HG02623 (cell line): ENCODE results near the gene SCFD2.

Source experiments
- ATAC-seq: cut with Tn5 transposase; IDR thresholded peaks from one replicate; pipeline ENCODE4 v1.9.1; 2021; ENCODE audit warnings: moderate library complexity; ENCODE audit not compliant: unreplicated experiment

The SCFD2 gene

DNA sequence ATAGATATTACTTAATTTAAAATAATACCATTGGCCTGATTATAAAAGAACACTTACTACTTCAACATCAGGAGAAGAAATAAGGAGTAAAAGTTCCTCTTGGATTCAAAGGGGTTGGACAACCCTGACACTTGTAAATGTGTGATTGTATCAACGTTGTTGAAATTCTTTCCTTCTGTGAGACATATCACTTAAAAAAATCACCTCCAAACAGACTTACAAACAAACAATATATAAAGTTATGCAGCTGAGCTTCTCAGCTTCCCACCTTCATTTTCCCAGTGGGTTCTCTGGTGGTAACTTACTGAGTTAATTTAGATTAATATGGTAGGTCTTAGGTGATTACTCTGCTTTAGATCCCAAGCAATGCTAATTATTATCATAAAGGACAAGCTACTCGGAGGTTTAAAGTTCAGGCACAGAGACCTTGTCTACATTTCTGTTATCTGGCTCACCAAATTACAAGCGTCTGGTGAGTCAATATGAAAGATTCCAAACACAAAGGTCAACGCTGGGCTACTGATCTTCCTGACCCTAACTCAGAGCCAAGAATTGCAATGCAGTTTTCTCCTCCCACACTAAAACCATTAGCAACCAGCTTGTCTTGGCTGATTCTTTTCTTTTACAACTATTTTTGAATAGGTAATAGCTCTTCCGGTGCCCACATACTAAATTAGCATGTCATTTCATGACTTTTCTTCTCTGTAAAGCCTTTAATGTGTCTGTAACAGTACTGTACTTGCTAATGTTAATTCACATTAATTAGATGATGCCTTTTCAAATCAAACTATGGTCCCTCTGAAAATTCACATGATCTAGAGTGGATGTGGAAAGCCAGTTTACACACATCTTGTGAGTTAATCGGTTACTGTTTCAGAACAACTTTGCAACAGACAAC lies 346.1 kb downstream of the SCFD2 start:
- no peak for ATAC-seq

DNA sequence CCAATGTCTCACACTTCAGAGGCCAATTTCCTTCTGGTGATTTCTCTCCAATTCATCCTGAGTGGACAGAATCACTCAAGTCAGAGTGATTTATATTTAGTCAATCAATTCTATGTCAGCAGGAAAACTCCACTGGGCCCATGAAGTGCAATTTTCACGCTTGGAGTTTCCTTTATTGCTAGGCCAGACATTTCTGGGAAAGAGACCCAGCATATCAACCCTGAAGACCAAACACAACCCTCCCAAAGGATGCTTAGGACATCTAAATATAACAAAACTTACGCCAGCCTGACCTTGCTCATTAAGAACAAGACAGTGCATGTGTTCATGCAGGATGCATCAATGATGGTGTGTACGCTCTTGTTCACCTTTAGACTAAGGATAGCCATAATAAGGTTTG lies 347.4 kb downstream of the SCFD2 start:
- ATAC-seq: no peak

DNA sequence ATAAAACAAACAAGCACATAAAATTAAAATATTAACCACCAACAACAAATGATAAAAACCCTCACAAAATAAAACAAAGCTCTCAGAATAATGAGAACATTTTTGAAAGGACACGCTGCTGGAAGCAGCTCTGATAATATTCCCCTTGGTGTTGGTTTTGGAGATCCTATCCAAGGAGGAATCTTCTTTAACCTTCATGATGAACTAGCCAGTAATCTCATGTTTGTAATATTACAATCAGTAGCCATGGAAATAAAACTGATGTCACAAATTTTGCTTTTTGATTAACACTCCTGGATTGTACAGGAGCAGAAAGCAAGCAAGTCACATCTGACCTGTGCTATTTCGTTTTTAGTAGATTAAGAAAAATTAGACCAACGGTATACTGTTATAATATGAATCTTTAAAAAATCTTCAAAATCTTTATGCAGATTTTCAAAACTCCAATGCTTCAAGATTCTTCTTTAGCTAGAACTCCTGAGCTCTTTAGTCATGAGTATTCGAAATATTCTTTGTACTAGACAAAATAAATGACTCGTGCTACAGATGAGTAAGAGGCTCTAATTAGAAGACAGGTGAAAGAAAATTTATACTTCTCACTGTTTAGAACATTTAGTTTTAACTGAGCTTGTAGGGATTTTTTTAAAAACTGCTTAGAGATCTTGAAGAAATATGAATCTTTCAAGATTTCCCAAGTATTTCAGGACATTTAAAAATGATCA lies 349.6 kb downstream of the SCFD2 start:
- no peak for ATAC-seq

DNA sequence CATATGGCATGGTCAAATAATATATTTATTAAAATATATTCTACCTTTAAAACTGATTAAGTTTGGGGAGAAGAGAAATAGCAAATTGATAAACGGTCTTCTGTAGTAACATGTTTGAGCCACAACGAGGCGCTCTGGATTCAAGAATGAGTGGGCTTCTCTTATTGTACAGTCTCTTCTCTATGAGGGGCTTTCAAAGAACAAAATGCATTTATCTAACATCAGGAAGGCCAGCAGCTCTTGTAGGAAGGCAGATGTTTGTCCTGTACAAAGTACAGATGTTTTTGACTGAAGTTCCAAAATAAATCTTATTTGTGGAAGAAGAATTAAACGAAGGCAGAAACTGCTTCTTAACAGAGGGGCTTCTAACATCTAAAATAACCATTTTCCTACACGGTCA lies 350.2 kb downstream of the SCFD2 start:
- no peak for ATAC-seq

DNA sequence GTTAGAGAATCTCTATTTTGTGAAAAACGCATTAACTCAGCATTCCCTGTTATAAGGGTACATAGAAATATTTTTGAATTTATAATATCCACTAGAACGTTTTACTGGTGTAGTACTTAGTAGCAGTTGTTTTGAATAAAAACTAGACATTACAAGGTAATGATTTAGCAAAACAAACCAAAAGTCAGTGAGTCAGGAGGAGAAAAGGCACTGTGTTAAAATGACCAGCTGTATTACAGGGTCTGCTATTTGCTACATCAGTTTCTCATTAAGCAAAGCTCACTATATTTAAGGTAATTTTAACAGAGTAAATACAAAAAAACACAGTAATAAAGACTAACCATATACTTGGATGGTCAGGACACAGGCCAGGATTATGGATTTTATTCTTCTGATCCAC lies 351.0 kb downstream of the SCFD2 start:
- ATAC-seq: no peak

DNA sequence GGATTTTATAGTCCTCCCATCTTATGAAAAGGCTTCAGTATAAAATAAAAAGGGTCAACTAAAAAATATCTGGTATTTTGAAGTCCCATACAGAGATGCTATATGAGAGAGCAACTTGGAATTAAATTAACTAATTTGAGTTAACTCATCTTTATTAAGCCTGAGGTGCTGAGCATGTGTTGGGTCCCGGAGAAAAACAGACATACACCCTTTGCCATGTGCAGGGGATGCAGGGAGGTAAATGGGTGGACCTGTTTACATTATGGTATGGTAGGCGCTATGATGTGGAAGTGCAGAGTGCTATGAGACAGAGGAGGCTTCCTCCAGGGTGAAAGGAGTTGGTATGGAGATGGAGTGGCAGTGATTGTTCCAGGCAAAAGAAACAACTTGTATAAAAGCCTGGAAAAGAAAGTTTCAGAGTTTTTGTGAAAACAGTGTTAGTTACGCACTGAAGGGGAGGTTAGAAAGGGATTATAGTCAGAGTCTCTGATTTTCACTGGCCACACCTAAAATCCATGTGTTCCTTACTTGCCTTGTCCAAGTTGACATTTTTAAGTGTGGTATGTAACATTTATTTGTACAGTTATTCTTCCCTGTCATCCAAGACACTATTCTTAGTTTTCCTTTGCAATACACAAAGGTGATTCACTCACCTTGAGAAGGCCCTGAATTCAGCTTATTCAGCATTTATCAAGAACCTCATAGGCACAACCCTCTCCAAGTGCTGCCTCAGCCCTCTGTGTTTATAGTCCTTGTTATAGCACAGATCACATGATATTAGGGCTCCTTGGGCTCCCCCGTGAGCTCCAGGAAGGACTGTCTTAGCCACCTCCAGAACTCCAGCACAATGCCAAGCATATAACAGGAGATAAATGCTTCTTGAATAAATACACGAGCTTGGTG lies 351.7 kb downstream of the SCFD2 start:
- no peak for ATAC-seq

DNA sequence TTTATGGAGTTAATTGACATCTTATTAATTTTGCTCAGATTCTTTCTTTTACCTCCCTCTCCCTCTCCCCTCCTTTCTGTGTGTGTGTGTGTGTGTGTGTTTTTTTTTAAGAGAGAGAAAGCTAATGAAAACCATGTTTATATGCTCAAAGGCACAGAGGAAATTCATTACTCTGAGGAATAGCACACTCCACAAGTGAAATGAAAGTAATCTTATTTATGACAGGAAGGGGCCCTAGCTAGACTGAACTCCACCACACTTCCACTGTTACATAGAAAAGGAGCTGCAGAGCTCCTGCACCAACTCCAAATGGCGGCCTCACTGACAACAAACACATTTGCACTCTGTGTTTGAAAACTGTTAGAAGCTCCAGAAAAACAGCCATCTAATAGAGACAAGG lies 353.1 kb downstream of the SCFD2 start:
- peak; percentile 69 for ATAC-seq

DNA sequence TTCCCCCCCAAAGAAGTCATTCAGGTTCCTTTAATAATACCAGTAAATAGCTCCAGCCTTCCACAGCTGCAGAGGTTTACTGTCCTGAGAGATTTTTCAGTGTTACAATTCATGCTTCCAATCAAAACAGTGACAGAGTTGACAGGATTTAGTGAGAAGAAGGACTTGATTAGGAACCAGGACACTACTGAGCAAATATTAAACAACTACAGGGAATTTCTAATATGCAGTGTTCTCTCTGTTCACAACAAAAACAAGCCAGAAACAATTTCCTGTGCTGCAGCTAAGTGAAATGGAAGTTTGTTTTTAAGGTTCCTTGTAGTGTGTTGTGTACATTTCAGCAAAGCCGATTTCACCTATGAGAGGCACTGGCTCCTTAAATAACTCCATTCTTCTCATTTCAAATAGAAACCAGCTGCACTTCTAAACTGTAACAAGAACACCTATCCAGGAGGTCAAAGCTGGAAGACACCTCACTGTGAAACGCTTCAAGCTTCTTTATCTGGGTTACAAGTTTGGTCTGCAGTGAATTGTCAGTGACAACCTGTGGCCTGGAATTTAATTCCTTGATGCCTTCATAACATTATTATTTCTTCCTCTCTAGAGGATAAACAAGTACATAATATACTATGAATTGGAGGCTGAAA lies 354.5 kb downstream of the SCFD2 start:
- ATAC-seq: no peak

DNA sequence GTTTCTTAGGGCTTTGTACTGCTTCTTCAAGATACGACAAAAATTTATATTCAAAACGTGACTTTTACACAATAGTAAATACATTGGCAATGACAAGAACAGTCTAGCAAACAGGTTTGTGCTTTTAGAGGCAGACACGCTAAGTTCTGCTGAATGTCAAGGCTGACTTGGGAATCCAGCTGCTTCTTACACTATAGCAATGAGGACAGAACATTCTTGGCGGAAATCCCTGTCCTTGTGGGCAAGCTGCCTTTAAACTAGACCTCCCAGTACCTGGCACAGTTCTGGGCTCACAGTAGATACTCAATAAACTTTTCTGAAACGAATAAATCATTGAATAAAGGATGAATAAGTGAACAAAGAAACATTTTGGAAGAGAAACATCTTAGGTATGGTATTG lies 355.5 kb downstream of the SCFD2 start:
- no peak for ATAC-seq

DNA sequence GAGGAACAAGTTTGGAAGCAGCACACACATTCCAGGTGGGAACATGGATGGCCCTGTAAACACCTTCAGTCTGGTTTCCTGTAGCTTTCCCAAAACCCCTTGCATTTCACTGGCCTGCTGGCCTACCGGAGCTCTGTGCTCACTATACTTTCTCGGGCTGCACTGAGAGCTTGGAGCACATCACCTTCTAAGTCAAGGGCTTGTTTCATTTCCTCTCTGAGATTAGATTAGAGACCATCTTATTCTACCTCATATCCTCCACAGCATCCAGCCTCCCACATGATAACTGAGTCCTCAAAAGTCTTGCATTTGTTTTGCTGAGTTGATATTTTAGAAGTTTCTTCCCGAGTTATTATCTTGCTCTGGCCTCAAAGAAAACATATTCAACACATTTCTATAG lies 356.0 kb downstream of the SCFD2 start:
- peak; percentile 33 for ATAC-seq

DNA sequence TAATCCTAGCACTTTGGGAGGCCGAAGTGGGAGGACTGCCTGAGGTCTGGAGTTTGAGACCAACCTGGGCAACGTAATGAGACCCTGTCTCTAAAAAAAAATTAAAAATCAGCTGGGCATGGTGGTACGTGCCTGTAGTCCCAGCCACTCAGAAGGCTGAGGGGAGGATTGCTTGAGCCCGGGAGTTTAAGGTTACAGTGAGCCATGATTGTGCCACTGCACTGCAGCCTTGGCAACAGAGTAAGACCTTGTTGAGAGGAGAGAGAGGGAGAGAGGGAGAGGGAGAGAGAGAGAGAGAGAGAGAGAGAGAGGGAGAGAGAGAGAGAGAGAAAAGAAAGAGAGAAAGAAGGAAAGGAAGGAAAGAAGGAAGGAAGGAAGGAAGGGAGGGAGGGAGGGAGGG lies 358.8 kb downstream of the SCFD2 start:
- no peak for ATAC-seq

DNA sequence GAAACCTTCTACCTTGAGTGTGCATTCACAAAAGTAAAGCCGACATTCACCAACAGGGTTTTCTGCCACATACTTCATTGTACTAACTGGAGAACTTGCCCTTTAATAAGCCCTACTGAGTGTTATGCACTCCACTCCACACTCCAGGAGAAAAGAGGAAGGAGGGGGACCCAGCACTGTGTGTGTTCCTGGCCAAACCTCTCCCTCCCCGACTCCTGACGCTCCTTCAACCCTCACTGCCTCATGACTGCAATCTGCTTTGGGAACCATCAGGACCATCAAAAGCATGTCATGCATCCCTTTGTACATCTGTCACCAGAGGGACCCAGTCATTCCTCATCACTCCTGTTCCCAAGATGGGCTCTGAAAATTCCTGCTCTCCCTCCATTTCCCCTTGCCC lies 360.1 kb downstream of the SCFD2 start:
- ATAC-seq: no peak

DNA sequence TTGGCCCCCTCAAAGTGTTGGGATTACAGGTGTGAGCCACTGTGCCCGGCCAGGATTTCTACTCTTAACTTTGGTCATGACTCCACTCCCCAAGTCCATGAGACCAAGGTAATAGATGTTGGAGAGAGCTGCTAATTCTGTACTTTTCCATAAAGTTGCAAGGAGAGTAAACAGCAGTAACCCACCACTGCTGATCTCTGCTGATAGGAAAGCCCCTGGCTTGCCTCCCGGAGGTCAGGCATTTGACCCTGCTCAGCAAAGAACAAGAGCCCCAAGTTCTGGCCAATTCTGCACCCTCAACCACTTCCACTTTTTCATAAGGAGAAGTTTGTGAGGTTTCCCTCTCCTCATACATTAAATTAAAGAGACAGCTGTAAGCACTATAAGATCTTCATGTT lies 360.7 kb downstream of the SCFD2 start:
- no peak for ATAC-seq

DNA sequence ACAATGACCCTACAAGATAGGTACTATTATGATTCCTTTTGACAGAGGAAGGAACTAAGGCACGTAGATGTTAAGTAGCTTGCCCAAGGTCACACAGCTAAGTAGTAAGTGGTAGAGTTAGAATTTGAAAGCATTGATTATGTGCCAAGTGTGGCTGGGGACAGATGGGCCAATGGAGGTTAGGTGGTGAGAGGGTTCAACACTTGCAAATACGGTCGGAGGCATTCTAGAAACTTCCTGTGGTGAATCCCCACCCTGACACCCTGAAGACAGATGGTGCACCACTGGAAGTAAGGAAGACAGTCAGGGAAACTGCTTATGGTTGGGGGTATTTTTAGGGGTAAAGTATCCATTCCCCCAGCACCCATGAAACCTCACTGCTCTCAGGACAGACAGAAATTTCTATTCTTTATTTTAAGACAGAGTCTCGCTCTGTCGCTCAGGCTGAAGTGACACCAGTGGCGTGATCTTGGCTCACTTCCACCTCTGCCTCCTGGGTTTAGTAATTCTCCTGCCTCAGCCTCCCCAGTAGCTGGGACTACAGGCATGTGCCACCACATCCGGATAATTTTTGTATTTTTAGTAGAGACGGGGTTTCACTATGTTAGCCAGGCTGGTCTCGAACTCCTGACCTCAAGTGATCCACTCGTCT lies 361.2 kb downstream of the SCFD2 start:
- ATAC-seq: no peak

DNA sequence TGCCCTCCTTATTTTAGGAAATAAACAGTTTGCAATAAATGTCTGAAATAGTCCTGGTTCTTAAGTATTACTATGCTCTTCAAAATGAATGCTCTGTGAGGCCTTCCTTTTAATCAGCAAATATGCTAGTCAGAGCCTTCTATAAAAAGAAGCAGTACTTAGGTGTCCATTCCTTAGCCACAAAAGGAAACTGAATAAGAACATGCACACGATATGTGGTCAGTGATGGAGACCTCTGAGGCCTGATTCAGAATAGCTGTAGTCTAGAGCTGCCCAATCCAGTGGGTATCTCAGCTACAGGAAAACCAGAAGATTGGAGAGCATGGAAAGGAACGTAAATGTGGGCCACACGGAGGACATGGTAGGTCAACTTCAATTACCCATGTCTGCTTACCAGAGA lies 361.9 kb downstream of the SCFD2 start:
- no peak for ATAC-seq

DNA sequence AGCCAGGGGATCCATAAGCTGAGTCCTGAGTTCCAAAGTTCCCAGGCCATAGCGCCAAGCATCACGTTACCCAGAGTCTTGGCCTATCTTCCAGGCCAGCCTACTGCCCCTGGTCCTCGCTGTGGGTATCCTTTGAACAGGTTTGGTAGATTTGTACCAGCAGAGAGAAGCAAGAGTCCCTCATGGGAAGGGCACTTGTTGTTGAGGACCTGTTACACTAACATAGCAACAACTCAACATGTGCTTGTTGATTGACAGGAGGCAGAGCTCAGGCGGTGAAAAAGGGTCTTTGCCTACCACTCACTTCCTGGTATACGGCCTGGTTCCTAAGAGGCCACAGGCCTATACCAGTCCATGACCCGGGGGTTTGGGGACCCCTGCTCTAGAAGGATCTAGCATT lies 365.3 kb downstream of the SCFD2 start:
- ATAC-seq: no peak

DNA sequence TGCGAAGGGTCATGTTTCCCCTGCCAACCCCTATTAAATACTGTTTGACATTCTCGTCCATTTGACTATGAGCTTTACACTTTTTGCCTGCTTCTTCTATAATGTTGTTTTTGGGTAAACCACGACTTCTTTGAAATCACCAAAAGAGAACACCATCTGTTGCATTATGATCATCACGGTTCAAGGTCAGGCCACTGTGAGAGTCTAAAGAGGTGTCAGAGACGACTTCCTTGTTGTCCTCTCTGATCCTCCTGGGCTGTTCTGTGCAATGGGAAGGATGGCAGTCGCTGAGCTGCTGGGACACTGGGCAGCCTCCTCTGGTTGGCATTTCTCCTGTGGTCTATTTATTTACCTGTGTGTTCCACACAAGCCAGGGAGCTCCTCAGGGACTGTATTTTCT lies 366.2 kb downstream of the SCFD2 start:
- ATAC-seq: no peak

DNA sequence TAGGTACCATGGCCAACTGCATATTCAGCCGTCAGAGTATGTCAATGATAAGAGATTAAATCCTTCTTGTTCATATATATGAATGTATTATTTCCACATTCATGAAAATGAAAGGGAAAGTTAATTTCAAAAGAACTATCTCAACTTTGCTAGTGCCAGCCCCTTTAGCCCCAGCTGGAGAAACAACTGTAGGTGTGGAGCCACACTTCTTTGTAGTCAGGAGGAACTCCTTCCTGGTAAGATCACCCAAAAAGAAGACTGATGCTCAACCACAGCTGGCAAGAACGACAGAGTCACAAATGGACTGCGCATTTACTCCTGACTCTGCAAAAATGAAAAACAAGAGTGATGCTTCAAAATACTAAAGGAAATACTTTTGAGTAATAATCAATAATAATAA lies 367.4 kb downstream of the SCFD2 start:
- no peak for ATAC-seq

DNA sequence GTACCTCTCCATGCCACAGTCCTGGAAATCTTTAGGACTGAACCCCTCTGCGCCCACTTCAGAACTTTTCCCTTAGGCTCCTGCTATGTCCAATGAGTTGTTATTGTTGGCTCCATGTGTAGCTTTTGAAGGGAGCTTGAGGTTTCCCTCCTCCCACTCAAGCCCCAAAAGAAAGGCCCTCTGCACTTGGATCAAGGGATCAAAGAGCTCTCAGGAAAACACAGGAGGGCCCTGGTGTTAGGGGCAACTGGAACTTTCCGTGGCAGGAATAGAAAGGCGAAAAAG lies 368.8 kb downstream of the SCFD2 start:
- no peak for ATAC-seq

DNA sequence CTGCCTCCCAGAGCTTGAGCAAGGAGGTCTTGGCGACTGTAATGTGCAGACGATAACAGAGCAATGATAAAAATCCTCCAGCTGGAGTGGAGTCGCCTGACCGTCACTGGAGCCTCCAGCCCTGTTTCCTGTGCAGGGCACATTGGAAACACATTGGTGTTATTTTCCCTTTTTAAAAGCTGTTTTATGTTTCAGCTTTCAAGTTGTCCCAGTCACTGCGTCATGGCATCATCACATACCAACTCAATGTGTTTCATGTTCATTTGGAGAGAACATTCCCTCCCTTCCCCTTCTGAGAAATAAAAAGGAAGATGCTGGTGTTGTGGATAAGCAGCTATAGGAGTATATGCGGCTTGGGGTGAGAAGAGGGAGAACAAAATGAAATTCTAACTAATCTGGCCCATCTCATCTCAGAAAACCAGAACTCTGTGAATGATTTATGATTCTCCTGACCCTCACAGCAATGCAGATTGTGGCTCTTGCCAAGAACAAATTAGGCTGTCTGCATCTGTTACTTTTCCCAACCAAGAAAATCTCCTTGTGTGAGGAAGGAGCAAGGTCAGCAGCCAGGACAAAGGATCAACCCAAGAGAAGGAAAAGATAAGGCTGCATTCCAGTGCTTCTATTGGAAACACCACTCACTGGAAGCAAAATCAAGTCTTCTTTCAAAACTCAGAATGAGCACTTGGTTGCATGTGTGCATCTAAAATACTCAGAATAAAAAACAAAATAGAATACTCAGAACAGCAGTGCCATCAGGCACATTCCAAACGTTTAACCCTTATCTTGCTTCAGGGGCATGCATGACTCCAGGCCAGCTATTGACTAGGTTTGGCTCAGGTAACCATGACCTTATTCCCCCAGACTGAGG lies 369.4 kb downstream of the SCFD2 start:
- no peak for ATAC-seq
